ENCODE data around the gene MT1B.

The MT1B gene

GRCh38 chr16:56647641-56648431 is 3.9 kb upstream of the MT1B start:
- H4K20me1 ChIP-seq (ENCODE audit: insufficient read depth, low read length) = no peaks in the 10 kb centered on the region
- no peaks in the 10 kb centered on the region for H3K79me2 ChIP-seq (ENCODE audit: low read length)
- peaks cover 9% of the 10 kb centered on the region for H3K4me1 ChIP-seq (ENCODE audit: low read length)
- H3K4me2 ChIP-seq (ENCODE audit: low read length) = no peak overlapping the region
- H3K36me3 ChIP-seq (replicated peaks; ENCODE audit: low read depth, low read length) = no peaks in the 10 kb centered on the region
- no peak overlapping the region for H3K27ac ChIP-seq (ENCODE audit: low read length)
- TF ChIP-seq EZH2phosphoT487 (IDR thresholded peaks at IDR 0.05; ENCODE audit: low read depth) = no peak
- TF ChIP-seq, protein P1, sequence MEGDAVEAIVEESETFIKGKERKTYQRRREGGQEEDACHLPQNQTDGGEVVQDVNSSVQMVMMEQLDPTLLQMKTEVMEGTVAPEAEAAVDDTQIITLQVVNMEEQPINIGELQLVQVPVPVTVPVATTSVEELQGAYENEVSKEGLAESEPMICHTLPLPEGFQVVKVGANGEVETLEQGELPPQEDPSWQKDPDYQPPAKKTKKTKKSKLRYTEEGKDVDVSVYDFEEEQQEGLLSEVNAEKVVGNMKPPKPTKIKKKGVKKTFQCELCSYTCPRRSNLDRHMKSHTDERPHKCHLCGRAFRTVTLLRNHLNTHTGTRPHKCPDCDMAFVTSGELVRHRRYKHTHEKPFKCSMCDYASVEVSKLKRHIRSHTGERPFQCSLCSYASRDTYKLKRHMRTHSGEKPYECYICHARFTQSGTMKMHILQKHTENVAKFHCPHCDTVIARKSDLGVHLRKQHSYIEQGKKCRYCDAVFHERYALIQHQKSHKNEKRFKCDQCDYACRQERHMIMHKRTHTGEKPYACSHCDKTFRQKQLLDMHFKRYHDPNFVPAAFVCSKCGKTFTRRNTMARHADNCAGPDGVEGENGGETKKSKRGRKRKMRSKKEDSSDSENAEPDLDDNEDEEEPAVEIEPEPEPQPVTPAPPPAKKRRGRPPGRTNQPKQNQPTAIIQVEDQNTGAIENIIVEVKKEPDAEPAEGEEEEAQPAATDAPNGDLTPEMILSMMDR (IDR thresholded peaks at IDR 0.05; ENCODE audit: low read depth, low read length) = no peak
- H2AFZ ChIP-seq (ENCODE audit: low read depth, low read length) = no peak overlapping the region
- no peak overlapping the region for H3K9ac ChIP-seq (ENCODE audit: low read length)
- no peaks in the 10 kb centered on the region for H3K9me3 ChIP-seq (ENCODE audit: insufficient read depth, low read length)
- H3K4me3 ChIP-seq (ENCODE audit: low read length) = no peak overlapping the region
- H3K27me3 ChIP-seq (ENCODE audit: low read depth, low read length) = peaks cover 42% of the 10 kb centered on the region

DNA sequence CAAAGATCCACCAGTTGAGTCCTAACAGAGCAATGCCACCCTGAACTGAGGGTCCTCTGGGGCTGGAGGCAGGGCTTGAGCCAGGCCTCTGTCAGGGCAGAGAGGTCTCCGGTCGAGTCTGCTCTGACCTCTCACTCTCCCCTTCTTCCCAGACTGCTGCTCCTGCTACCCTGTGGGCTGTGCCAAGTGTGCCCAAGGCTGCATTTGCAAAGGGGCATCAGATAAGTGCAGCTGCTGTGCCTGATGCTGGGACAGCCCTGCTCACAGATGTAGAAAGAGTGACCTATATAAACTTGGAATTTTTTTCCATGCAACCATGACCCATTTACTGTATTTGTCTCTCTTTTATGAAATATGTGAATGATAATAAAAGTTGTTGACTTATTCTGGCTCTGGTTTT is 2.4 kb upstream of the MT1B start:
- Histone ChIP-seq H3K36me3 (replicated peaks; ENCODE audit: low read depth, low read length) (no peaks in the 10 kb centered on the region), H4K20me1 (ENCODE audit: insufficient read depth, low read length) (no peaks in the 10 kb centered on the region), H3K27ac (ENCODE audit: low read length) (no peak overlapping the region), H3K4me2 (ENCODE audit: low read length) (no peak overlapping the region), H3K79me2 (ENCODE audit: low read length) (no peaks in the 10 kb centered on the region), H3K4me3 (ENCODE audit: low read length) (no peak overlapping the region), H3K27me3 (ENCODE audit: low read depth, low read length) (peaks cover 44% of the 10 kb centered on the region), H2AFZ (ENCODE audit: low read depth, low read length) (no peak overlapping the region), H3K9ac (ENCODE audit: low read length) (no peak overlapping the region), H3K9me3 (ENCODE audit: insufficient read depth, low read length) (no peaks in the 10 kb centered on the region), H3K4me1 (ENCODE audit: low read length) (peaks cover 2% of the 10 kb centered on the region; the same call in 1 of the 2 replicates)
- no peak for TF ChIP-seq EZH2phosphoT487 (IDR thresholded peaks at IDR 0.05; ENCODE audit: low read depth)
- TF ChIP-seq, protein P1 (IDR thresholded peaks at IDR 0.05; ENCODE audit: low read depth, low read length) = no peak

DNA sequence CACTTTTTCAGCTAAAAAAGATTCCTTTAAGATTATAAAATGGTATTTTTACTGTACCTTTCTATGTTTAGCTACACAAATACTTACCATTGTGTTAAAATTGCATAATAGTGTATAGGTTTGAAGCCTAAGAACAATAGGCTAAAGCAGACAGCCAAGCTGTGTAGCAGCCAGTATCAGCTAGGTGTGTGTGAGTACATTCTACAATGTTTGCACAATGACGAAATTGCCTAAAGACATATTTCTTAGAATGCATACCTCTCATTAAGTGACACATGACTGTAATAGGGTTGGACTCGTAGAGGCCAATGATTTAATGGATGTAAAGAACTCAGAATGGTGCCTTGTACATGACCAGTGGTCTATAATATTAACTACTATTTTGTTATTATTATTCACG is 1.9 kb upstream of the MT1B start:
- Histone ChIP-seq H3K27ac (ENCODE audit: low read length) (no peak overlapping the region), H4K20me1 (ENCODE audit: insufficient read depth, low read length) (no peaks in the 10 kb centered on the region), H3K9ac (ENCODE audit: low read length) (no peak overlapping the region), H3K79me2 (ENCODE audit: low read length) (no peaks in the 10 kb centered on the region), H3K36me3 (replicated peaks; ENCODE audit: low read depth, low read length) (no peaks in the 10 kb centered on the region), H3K9me3 (ENCODE audit: insufficient read depth, low read length) (no peaks in the 10 kb centered on the region), H3K4me2 (ENCODE audit: low read length) (no peak overlapping the region), H2AFZ (ENCODE audit: low read depth, low read length) (no peak overlapping the region), H3K27me3 (ENCODE audit: low read depth, low read length) (peaks cover 38% of the 10 kb centered on the region), H3K4me1 (ENCODE audit: low read length) (peaks cover 2% of the 10 kb centered on the region; the same call in 1 of the 2 replicates), H3K4me3 (ENCODE audit: low read length) (no peak overlapping the region)
- TF ChIP-seq, protein P1 (IDR thresholded peaks at IDR 0.05; ENCODE audit: low read depth, low read length) = no peak
- no peak for TF ChIP-seq EZH2phosphoT487 (IDR thresholded peaks at IDR 0.05; ENCODE audit: low read depth)

DNA sequence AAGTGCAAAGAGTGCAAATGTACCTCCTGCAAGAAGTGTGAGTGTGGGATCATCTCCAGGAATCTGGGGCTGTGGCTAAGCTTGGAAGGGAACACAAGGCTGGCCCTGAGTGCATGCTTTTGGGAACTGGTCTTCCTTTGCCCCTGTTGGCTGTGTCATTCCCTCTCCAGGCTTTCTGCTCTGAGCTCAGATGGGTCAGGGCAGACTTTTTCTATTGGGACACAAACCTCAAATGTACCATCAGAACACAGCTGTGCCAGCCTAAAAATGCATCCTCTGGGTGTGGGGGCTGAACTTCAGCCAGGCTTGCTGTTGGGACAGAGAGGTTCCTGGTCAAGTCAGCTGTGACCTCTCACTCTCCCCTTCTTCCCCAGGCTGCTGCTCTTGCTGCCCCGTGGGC is 914 bp downstream of the MT1B start:
- Histone ChIP-seq H3K9ac (ENCODE audit: low read length) (no peak overlapping the region), H3K27me3 (ENCODE audit: low read depth, low read length) (peaks cover 18% of the 10 kb centered on the region), H2AFZ (ENCODE audit: low read depth, low read length) (no peak overlapping the region), H3K27ac (ENCODE audit: low read length) (no peak overlapping the region), H3K36me3 (replicated peaks; ENCODE audit: low read depth, low read length) (no peaks in the 10 kb centered on the region), H3K4me1 (ENCODE audit: low read length) (peaks cover 2% of the 10 kb centered on the region; the same call in 1 of the 2 replicates), H3K79me2 (ENCODE audit: low read length) (no peaks in the 10 kb centered on the region), H3K9me3 (ENCODE audit: insufficient read depth, low read length) (no peaks in the 10 kb centered on the region), H3K4me3 (ENCODE audit: low read length) (no peak overlapping the region), H3K4me2 (ENCODE audit: low read length) (no peak overlapping the region), H4K20me1 (ENCODE audit: insufficient read depth, low read length) (no peaks in the 10 kb centered on the region)
- TF ChIP-seq, protein P1 (IDR thresholded peaks at IDR 0.05; ENCODE audit: low read depth, low read length) = no peak
- no peak for TF ChIP-seq EZH2phosphoT487 (IDR thresholded peaks at IDR 0.05; ENCODE audit: low read depth)

Measured in OCI-LY3 (cell line).